GM19328 (cell line): ENCODE results near the gene IGF2R.

ENCODE experiments used
- ATAC-seq: cut with Tn5 transposase; IDR thresholded peaks from one replicate; pipeline ENCODE4 v1.9.1; 2021; ENCODE audit warnings: mild to moderate bottlenecking, moderate library complexity; ENCODE audit not compliant: unreplicated experiment

The IGF2R gene

DNA sequence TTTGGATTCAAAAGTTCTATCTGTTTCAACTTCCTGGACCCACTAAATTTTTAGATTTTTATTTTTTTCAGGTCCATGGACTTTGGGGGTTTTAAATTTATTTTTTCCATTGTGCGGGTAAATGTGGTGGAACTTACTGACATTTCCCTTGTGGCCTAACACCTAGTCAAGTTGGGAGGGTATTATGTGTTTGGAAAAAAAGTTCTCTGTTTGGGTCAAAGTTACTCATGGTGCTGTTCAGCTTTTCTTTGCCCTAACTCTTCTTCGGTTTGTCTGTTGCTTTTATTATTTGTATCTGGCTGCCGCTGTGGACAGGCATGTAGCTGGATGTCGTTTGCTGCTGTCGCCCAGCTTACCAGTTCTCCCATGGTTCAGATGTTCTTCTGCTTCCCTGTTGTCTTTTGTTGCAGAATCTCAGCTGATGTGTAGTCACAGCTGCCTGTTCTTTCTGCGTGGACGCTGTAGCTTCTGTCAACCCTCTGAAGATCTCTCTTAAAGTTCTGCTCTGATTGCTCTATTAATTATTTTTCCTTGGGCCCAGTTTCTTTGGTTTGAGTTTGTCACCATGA, 7.9 kb downstream of the IGF2R start:
- ATAC-seq = no peak

DNA sequence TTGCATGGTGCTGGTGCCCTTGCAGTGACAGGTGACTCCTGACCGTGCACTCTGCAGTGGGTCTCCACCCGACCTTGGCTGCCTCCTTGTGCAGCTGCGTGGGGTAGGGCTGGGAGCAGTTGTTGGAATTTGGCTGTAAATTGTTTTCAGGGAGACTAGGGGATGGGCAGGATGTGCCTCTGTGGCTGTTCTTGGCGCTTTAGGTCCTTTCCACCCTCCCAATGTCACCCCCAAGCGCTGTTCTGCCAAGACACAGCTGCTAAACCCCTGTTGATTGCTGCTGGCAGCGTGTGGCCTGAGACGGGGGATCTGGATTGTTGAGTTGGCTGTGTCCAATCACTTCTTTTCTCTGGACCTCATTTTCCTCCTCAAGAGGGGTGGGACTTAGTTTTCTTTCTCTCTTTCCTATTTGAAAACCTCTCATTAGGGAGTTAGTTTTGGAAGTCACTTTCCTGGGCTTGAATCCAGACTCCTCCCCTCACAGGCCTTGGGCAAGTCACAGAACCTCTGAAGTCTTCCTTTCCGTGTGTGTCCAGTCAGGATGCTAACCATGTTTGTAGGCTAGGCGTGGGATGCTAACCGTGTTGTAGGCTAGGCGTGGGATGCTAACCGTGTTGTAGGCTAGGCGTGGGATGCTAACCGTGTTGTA, 8.5 kb downstream of the IGF2R start:
- no peak for ATAC-seq

DNA sequence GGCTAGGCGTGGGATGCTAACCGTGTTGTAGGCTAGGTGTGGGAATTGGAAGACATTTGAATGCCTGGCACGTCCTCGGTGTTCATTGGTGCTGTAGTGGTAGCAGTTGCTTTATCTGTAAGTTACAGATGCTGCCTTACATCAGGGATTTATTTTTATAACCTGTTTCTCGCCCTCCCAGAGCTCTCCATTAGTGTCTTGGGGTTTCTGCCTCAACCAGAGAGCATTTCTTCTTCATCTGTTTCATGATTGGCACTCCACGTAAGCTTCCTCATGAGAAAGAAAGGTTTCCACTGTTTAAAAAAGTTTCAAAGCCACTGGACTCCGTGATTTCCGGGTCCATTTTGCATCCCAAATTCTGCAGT, 9.0 kb downstream of the IGF2R start:
- no peak for ATAC-seq

DNA sequence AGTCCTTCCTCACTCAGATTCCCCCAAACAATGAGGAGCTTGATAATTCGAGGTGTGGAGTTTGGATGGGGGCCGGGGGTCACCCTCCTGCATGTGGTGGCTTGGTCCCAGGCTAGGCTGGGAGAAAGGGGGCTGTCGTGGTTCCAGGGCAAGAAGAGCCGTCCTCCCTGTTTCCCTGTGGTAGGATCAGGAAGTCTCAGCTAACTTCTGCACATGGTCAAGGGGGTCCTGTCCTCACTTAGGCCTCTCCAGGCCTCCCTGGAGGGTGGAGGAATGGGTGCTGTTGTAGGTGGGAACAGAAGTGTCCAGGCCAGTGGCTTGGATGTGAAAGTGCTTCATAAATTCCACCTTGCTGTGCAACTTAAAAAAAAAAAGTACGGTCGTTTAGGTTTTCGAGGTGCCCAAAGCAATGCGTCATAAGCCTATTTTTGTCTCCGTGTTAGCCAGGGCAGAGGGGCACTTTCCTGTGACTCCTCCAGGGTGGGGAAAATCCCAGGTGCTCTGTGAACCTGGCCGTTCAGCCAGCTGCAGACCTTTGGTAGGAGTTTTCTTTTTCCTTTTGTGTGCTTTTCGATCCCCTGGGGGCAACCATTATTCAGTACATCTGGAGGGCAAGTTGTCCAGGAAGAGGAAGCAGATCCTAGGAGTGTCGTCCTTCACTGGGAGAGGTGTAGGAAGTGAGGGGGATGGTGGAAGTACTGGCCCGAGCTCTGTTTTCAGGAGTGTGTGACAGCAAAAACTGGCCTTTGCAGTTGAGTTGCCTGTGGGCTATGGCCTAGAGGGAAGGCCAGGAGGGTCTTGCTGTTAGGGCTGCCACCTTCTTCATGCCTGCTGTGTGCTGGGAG, 9.6 kb downstream of the IGF2R start:
- peak; percentile 3 for ATAC-seq

DNA sequence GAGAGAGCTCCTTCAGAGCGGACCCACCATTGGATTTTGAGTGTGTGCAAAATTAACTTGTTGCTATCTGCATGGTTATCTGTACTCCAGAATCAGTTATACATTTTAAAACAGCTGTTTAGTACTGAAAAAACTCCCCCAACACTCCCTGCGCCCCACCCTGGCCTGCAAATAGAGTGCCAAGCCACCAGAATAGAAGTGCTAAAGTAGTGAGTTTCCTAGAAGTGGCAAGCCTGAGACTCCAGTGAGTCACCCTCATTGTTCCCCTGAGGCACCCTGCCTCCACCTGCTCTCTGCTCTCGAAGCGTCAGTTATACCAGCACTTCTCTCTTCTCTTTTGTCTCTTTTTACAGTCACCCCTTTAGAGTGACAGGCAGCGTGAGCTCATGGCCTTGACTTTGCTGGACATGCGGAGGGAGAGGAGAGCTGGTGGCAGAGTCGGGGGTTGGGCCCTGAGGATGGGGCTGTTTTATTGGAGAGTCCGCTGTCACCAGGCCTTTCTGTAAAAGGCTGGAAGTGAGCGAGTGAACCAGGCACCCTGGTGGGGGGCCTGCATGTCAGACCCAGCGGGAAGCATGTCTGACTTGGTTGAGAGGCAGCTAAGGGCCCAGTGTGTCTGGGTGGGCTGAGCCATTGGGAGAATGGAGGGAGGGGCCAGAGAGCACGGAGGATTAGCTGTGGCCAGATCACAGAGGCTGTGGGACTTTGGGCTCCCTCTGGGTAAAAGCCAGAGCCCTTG, 10.4 kb downstream of the IGF2R start:
- ATAC-seq = peak; percentile 43

DNA sequence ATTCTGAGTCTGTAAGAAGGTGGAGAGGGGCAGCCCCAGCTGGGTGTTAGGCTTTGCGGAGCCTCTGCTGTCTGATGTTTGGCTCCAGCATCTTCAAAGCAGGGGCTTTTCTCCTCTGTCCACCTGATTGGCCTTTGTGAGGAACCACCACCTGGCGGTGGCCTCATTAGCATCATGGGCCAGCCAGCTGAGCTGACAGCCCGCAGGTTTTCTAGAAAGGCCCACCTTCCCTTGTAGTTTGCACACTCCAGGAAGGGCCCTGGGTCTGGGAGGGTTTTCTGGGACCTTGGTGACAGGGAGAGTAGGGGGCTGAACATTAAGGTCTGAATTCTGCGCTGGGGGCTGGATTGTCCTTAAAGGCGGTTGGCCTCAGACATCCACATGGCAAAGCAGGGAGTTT, 11.6 kb downstream of the IGF2R start:
- ATAC-seq = no peak

DNA sequence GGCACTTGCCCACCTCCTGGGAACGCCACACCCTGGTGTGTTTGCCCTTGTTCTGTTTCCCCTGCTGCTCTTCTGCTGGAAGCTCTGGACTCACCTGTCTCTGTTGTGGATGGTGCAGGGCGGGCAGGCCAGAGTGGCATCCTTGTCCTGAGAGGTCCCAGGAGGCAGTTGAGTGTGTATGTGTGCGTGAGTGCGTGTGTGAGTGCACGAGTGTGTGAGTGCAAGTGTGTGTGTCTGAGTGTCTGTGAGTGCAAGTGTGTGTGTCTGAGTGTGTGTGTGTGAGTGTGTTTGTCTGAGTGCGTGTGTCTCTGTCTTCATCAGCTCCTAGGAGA, 12.2 kb downstream of the IGF2R start:
- ATAC-seq = no peak

DNA sequence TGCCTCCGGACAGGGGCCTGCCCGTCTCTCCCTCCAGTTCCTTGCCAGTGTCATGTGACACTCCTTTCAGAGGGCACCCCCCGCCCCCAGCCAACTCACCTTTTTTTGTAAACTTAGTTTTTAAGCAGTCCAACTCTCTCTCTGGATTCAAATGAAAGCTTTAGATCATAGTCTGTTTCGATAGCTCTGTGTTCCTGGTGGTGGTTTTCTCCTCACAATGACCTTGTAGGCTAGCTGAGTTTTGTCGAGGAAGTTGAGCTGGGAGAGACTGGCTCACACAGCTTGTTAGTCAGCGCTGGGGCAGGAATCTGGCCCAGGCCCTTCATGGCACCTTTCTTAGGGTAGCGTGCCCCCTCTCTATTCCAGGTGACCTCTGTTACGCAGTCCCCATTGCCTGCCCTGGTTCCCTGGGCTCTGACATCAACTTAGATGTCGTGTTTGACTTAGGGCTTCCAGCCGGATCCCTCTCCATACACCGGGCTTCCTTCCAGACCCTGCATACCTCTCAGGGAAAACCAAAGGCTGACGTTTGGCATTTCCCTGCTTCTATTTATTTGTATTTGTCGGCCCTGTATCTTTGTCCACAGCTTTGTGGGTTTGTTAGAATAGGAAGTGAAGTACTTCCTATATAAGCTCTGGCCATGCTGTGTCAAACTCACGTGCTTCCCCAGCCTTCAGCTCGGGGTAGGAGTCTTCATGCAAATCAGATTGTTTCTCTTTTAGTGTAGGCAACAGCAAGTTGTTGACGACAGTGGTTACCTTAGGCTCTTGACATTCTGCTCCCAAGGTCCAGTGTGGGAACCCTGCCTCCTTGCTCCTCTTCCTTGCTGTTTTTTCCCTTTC, 12.7 kb downstream of the IGF2R start:
- peak; percentile 86 for ATAC-seq

DNA sequence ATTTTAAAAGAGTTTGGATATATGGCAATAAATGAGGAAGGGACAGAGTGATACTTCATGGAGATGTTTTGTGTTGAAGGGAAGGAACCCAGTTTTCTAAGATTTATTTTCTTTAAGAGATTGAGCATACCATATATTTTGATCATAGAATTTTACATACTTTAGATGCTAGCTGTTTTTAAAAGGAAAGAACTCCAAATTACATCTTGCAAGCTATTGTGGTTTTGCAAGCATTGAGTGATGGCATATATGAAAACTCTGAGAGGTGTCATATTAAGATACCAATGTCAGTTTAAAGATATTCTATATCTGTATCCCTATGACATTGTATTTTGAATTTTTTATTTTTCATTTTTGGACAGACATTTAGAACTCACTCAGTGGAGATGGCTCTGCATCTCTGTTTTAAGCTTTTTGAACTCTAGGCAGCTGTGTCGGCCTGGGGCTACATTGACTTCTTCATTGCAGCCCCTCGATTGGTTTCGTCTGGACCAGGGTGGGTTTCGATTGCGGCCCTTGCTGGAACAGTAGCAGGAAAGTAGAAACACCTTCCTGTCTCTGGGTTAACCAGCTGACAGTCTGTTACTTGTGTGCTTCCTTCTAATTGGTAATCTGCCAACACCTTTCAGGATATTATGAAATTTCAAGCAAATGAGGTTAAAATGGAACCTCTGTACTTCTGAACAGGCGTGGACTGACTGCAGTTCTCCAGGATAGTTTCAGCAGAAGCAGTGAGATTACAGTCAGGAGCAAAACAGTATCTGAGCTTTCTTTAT, 14.0 kb downstream of the IGF2R start:
- ATAC-seq = no peak

DNA sequence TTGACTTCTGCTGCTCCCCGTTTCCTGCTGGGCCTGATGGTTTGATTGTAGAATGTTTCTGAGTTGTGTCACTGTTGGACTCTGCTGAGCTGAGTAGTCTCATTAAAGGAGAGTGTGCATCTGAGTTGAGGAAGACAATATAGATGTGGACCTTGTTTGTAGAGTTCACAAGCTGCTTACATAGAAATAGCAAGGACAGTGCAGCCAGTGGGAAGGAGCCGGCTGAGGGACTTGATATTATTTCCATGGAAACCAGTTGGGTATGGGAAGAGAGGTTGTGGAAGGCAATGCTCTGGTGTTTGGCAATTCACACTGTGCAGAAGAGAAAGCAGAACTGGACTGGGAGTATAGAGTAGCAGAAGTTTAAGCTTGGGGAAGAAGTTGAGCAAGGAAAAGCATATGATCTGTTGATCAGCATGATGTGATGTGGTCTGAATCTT, 14.8 kb downstream of the IGF2R start:
- no peak for ATAC-seq

DNA sequence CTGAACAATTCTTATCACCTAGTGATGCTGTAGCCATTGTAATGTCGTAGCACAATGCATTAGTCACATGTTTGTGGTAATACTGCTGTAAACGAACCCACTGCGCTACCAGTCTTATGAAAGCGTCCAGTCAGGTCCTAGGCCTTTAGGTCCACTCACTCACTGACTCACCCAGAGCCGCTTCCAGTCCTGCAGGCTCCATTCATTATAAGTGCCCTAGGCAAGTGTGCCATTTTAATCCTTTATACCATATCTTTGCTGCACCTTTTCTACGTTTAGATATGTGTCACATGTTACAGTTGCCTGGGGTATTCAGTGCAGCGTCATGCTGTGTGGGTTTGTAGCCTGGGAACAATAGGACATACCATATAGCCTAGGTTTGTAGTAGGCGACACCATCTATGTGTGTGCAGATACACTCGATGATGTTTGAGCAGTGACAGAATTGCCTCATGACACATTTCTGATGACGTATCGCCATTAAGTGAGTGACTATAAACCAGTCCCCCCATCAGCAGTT, 15.4 kb downstream of the IGF2R start:
- no peak for ATAC-seq

DNA sequence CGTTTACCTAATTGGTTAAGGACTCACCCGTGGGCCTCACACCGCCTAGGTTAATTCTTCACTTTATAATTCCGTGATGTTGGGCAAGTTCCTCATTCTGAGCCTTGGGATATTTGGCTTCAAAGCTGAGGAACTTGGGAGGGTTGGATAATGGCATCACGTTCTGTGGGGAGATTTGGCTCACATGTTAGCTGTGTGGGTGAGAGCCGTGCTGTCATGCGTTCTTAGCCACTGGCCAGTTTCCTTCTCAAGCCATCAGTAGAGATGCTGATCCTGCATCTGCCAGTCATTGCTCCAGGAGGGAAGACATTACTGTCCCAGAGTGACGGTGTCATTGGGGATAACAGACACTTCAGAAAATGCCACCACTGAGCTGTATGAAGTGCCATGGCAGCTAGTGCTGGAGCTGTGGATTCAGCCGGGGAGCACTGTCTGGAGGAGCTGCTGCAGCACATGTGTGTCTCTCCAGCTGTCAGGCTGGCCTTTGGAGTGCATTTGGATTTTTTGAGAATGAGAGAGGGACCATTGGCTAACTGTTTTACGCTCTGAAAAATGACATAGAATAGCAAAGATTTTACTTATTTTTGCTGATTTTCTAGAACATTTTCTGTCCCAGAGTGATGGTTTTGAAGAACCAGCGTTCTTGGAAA, 16.5 kb downstream of the IGF2R start:
- no peak for ATAC-seq

DNA sequence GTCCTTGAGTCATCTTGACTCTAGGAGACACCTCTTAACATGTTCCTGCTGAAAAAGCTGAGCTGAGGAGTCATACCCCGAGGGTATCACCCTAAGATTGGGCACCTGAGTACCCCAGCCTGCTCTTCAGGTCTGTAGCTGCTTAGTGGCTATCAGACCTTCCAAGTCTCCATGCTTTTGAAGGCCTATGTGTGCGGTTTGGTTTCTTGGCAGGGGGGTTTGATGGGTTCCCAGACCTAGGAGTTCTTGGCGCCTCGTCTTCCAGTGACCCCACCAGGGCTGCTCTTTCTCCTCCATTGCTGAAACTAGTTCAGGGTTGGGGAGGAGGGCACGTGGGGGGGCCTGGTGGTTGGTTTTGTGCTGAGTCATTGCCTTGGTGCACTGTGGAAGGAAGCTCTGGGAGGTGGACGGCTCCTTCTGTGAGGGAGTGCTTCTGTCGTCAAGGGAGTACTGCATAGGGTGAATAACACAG, 20.1 kb downstream of the IGF2R start:
- no peak for ATAC-seq

DNA sequence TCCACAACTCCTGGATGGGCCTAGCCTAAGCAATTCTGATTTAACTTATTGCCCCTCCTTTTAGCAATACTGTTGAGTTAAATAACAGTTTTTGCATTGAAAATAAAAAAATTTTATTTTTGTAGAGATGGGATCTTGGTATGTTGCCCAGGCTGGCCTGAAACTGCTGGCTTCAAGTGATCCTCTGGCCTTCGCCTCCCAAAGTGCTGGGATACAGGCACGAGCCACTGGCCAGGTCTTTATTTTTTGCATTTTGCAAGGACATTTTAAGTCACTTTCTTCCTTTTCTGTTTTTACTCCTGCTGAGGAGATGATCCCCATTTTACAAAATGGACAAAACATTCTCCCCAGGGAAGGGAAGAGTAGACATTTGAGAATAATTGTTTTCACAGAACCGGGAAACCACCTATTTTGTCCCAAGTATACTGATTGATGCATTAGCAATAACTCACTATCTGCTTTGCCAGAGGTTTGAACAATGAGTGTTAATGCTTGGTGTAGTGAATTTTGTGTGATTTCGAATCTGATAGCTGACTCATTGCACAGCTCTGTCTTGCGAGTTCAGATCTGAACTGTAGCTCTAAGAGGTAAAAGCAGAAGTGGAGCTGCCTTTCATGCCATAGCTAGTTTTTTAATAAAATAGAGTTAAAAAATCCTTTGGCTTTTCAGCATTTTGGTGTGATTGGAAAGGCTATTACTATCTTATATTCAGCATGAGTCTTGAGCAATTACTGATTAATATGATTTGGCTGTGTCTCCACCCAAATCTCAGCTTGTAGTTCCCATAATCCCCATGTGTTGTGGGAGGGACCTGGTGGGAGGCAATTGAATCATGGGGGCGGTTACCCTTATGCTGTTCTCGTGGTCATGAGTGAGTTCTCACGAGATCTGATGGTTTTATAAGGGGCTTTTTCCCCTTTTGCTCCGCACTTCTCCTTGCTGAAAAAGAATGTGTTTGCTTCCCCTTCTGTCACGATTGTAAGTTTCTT, 20.9 kb downstream of the IGF2R start:
- ATAC-seq = peak; percentile 65

DNA sequence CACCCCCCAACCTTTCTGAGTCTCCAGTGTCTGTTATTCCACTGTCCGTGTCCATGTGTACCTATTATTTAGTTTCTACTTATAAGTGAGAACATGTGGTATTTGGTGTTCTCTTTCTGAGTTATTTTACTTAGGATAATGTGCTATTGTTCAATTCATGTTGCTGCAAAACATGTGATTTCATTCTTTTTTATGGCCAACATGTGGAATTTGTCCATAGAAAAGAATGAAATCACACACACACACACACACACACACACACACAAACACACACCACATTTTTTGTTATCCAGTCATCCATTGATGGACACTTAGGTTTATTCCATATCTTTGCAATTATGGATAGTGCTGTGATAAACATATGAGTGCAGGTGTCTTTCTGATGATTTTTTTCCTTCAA, 23.5 kb downstream of the IGF2R start:
- ATAC-seq = no peak

DNA sequence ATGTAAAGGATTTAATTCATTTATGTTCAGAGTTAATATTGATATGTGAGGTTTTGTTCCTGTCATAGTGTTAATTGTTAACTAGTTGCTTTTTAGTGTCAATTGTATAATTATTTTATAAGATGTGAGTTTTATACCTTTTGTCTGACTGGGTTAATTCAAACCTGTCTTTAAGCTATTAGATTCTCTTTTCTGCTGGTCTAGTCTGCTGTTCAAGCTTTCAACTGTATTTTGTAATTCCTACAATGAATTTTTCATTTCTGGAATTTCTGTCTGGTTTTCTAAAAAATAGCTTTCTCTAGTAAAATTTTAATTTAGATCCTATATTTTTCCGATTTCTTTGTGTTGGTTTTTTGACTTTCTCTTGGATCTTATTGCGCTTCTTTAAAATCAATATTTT, 26.5 kb downstream of the IGF2R start:
- no peak for ATAC-seq

DNA sequence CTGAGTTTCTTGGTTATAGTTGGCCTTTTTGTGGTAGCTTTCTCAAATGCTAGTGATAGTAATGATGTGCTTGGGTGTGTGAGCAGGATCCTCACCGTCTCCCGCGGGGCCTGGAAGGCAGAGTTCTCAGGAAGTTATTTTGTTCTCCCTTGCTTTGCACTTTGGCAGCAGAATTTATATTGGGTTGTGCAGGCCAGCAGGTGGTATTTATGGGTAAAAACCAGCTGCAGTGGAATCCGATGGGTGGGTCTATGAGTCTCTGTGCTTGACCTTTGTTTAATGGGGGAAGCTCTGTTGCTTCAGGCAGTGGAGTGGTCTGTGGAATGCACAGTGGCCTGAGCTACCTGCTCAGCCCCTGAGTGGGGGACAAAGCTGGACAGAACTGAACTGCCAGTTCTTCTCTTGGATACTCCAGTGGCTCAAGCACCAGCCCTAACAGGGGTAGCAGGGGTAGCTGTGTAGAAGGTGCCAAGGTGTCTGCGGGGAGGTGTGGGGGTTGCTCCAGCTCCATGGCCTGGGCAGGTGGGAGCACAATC, 27.3 kb downstream of the IGF2R start:
- ATAC-seq = no peak
